ENCODE measurements around the gene ADARB1.
"Not testable (repeated sequence)": the region's sequence is repeated elsewhere in the genome, so short reads cannot be mapped to it uniquely, and the experiment has no call there.

Gene ADARB1

GRCh38 chr21:45074048-45074817 lies at the start of gene ADARB1:
TSS of gene ADARB1 (plus strand) at chr21:45074580. CDS start at chr21:45171657, 97,077 bp downstream.
- TF ChIP-seq, protein P1, sequence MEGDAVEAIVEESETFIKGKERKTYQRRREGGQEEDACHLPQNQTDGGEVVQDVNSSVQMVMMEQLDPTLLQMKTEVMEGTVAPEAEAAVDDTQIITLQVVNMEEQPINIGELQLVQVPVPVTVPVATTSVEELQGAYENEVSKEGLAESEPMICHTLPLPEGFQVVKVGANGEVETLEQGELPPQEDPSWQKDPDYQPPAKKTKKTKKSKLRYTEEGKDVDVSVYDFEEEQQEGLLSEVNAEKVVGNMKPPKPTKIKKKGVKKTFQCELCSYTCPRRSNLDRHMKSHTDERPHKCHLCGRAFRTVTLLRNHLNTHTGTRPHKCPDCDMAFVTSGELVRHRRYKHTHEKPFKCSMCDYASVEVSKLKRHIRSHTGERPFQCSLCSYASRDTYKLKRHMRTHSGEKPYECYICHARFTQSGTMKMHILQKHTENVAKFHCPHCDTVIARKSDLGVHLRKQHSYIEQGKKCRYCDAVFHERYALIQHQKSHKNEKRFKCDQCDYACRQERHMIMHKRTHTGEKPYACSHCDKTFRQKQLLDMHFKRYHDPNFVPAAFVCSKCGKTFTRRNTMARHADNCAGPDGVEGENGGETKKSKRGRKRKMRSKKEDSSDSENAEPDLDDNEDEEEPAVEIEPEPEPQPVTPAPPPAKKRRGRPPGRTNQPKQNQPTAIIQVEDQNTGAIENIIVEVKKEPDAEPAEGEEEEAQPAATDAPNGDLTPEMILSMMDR (IDR thresholded peaks at IDR 0.05; ENCODE audit: extremely low read depth, missing control alignments): no peak
- DNase-seq (ENCODE audit: low spot score): peak; percentile 98

DNA sequence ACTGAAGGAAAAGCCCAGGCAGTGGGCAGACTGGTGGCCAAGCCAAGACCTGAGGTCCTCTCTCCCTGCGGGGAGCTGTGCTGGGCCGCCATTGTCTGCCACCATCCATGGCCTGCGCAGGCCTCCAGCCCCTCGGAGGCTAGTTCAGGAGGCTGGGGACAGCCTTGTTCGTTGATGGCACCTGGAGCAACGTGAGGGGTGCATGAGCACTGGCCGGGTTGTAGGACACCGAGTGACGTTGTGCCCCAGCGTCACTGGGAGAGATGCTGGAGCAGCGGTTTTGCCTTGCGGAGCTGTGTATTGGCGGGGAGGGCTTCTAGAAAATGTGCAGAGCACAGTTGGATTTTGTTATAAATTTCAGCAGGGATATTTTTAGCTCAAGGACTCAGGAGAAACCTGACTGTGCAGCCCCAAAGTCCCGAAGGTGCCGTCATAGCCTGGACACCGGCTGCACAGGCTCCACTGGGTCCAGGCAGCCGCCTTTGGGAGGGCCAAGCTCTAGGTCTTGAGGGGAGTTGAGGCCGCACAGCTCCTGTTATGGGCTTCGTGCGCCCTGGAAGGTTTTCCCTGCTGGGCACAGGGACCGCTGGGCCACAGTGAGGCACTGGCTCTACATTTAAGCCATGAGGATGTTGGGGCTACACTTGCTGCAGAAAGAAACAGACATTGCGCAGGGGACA lies 48.2 kb upstream of the ADARB1 start:
- no peak for DNase-seq (ENCODE audit: low spot score)
- TF ChIP-seq, protein P1 (IDR thresholded peaks at IDR 0.05; ENCODE audit: extremely low read depth, missing control alignments): no peak

DNA sequence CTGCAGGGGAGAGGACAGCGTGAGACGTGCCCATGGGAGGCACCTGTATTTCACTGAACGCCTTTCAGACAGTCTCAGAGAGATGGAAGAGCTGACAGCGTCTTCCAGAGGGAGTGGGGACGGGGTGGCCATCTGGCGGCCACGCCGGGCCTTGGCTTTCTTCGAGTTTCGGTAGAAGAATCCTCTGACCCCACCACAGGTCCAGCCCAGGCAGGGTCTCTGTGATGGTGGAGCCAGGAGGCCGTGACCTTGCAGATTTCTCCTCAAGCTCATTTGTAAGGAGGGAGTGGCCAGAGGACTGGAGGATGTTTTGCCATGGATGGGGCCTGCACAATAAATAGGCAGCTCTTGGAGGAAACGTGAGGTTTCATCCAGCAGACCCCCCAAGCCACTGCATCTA lies 47.6 kb upstream of the ADARB1 start:
- TF ChIP-seq, protein P1 (IDR thresholded peaks at IDR 0.05; ENCODE audit: extremely low read depth, missing control alignments): no peak
- DNase-seq (ENCODE audit: low spot score): no peak

DNA sequence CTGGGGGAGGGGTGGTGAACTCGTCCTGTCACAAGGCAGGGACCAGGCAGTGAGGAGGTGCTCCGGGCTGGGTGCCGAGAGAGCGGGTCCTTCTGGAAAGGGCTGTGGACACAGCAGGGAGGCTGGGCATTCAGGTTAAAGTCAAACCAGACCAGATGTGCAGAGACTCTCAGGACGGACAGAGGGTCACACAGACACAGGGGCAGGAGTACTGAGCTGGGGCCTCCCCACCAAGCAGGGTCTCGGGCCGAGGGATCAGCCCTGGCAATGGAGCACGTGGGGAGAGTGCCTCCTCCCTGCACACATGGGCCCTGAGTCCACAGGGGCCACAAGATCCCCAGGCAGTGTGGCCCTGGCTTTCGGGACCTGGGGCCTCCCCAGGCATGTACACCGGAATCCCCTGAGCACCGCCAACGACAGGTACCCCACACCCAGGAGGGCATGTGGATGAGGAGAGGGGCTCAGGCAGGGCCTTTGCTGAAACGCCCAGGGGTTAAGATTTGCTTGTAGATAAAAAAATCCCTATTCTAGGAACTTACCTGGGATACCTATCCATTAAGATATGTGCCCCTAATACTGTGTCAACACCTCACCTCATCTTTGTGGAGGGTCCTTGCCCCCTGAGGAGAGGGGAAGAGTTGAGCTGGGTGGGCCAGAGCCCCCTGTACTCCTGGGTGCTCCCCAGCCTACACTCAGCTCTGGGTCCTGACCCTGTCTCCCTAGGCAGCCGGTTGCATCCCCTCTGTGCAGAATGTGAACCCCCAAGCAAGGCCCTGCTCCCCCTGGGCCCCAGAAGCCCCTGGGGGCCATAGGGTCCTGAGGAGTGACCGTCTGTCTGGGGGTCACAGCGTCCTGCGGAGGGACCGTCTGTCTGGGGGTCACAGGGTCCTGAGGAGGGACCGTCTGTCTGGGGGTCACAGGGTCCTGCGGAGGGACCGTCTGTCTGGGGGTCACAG lies 46.9 kb upstream of the ADARB1 start:
- TF ChIP-seq, protein P1 (IDR thresholded peaks at IDR 0.05; ENCODE audit: extremely low read depth, missing control alignments): no peak
- peak; percentile 16 for DNase-seq (ENCODE audit: low spot score)

DNA sequence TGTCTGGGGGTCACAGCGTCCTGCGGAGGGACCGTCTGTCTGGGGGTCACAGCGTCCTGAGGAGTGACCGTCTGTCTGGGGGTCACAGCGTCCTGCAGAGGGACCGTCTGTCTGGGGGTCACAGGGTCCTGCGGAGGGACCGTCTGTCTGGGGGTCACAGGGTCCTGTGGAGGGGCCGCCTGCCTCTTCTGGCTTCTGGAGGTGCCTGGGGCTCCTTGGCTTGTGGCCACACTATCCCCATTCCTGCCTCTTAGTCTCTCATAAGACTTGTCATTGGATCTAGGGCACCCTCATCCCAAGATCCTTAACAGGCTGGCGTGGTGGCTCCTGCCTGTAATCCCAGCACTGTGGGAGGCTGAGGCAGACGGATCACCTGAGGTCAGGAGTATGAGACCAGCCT lies 45.7 kb upstream of the ADARB1 start:
- not testable (repeated sequence) for DNase-seq (ENCODE audit: low spot score)

- DNase-seq (ENCODE audit: low spot score): no peak
These were observed 45.0 kb upstream of the ADARB1 start for GRCh38 chr21:45029298-45029947.

More at GRCh38 chr21:45029298-45029947, 45.0 kb upstream of the ADARB1 start:
- TF ChIP-seq, protein P1 (IDR thresholded peaks at IDR 0.05; ENCODE audit: extremely low read depth, missing control alignments): no peak

All from GM20000 (cell line).